ENCODE results near the gene TTC32.

- TF ChIP-seq, protein P1, sequence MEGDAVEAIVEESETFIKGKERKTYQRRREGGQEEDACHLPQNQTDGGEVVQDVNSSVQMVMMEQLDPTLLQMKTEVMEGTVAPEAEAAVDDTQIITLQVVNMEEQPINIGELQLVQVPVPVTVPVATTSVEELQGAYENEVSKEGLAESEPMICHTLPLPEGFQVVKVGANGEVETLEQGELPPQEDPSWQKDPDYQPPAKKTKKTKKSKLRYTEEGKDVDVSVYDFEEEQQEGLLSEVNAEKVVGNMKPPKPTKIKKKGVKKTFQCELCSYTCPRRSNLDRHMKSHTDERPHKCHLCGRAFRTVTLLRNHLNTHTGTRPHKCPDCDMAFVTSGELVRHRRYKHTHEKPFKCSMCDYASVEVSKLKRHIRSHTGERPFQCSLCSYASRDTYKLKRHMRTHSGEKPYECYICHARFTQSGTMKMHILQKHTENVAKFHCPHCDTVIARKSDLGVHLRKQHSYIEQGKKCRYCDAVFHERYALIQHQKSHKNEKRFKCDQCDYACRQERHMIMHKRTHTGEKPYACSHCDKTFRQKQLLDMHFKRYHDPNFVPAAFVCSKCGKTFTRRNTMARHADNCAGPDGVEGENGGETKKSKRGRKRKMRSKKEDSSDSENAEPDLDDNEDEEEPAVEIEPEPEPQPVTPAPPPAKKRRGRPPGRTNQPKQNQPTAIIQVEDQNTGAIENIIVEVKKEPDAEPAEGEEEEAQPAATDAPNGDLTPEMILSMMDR (IDR thresholded peaks at IDR 0.05), result no peak
- TF ChIP-seq POLR2A (IDR thresholded peaks at IDR 0.05), result no peak
Measured at GRCh38 chr2:19871836-19872235, 29.9 kb downstream of the TTC32 start.

Measured in lower leg skin (tissue), 3 donors.